Upper lobe of left lung (tissue), 4 donors: ENCODE measurements around the gene MAMSTR.

Source experiments
- POLR2AphosphoS5 ChIP-seq, 2 donors: sonication (generic); formaldehyde crosslinking; IDR thresholded peaks; one replicate each; pipeline ENCODE4 v1.5.1; 2017; ENCODE audit warnings: antibody characterized with exemption in 2 of 2
- TF ChIP-seq, protein P1 (sequence below), 6 experiments: fragments of 450-650 bp in 4 of 6; fragments of 200-600 bp in 2 of 6; sonication (generic) in 2 of 6; IDR thresholded peaks; one replicate each; pipeline ENCODE4 v1.5.1; 2016 to 2019; ENCODE audit warnings: antibody characterized with exemption in 6 of 6

DNA sequence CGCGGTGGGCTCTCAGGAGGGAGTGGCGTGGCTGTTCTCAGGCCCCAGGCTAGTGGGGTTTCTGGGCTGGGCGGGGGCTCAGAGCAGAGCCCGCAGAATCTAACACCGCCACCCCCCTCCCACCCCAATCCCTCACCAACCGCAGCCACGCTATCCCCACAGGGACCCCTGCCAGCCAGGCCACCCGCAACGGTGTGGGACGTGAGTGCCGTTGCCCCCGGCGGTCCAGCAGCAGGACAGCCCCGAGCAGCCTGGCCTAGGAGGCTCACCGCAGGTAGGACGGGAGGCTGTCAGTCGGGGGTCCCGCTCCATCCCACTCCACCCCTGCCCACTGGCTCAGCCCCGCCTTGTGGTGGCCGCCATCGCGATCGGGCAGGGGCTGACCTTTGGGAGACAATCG is 46.5 kb downstream of the MAMSTR start, which contains the start of gene NTN5:
- TF ChIP-seq, protein P1, sequence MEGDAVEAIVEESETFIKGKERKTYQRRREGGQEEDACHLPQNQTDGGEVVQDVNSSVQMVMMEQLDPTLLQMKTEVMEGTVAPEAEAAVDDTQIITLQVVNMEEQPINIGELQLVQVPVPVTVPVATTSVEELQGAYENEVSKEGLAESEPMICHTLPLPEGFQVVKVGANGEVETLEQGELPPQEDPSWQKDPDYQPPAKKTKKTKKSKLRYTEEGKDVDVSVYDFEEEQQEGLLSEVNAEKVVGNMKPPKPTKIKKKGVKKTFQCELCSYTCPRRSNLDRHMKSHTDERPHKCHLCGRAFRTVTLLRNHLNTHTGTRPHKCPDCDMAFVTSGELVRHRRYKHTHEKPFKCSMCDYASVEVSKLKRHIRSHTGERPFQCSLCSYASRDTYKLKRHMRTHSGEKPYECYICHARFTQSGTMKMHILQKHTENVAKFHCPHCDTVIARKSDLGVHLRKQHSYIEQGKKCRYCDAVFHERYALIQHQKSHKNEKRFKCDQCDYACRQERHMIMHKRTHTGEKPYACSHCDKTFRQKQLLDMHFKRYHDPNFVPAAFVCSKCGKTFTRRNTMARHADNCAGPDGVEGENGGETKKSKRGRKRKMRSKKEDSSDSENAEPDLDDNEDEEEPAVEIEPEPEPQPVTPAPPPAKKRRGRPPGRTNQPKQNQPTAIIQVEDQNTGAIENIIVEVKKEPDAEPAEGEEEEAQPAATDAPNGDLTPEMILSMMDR (IDR thresholded peaks at IDR 0.05), result no peak
- TF ChIP-seq POLR2AphosphoS5 (IDR thresholded peaks at IDR 0.05), result no peak
